Measurements from ENCODE around the gene CDC34. TPM values are rescaled to one million over a fixed set of nuclear protein-coding genes. Genes with fewer than 3 reads are reported as not detected.

Gene CDC34, protein sequence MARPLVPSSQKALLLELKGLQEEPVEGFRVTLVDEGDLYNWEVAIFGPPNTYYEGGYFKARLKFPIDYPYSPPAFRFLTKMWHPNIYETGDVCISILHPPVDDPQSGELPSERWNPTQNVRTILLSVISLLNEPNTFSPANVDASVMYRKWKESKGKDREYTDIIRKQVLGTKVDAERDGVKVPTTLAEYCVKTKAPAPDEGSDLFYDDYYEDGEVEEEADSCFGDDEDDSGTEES
- total RNA-seq, result 111 and 112 TPM in 2 replicates

DNA sequence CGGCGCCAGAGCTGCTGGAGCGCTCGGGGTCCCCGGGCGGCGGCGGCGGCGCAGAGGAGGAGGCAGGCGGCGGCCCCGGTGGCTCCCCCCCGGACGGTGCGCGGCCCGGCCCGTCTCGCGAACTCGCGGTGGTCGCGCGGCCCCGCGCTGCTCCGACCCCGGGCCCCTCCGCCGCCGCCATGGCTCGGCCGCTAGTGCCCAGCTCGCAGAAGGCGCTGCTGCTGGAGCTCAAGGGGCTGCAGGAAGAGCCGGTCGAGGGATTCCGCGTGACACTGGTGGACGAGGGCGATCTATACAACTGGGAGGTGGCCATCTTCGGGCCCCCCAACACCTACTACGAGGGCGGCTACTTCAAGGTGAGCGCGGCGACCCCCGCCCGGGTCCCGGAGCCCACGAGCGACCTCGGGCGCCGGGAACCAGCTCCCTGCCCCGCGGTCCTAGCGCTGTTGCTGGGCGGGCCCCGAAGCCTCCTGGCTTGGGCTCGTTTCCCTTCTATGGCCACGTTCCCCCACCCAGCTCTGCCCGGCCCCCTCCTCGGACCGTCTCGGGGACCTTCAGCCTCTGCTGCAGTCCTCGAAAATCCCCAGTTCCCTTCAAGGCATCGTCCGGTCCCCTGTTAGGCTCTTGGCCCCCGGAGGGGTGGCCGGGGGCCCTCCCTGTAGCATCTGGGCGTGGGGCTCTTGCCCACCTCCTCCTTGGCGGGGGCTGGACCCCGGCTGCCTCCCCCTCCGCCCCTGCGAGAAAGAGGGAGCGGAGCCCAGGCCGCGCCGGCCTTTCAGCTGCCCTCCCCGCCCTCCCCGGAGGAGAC is at the start of gene CDC34:
Gene CDC34 (plus strand): TSS at position 8 of the 808 bp plus-strand sequence. CDS start 172 bp downstream, at position 180.
- peak; percentile 36 for DNase-seq

GRCh38 chr19:482186-483041 is 49.1 kb upstream of the CDC34 start:
- peak; percentile 40 for DNase-seq

- no peak for DNase-seq
Observed at GRCh38 chr19:483332-484072, 48.1 kb upstream of the CDC34 start.

GRCh38 chr19:484494-484893 is 47.1 kb upstream of the CDC34 start:
- no peak for DNase-seq

DNA sequence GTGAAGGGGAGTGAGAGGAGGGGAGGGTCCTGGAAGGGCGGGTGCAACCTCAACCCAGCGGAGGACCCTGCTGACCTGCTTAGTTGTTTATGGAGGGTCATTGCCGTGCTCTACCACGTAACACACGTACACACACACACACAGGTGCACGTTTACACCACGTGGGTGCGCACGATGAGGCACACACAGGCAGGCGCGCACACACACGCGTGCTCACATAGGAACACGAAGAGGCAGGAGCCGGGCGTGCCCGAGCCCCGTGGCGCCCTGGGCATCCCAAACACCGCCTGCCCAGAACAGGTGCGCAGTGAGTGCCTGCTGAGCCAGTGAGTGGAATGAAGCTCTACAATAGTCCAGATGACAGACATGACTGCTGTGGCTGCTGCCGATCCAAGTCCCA is 46.5 kb upstream of the CDC34 start:
- no peak for DNase-seq

DNA sequence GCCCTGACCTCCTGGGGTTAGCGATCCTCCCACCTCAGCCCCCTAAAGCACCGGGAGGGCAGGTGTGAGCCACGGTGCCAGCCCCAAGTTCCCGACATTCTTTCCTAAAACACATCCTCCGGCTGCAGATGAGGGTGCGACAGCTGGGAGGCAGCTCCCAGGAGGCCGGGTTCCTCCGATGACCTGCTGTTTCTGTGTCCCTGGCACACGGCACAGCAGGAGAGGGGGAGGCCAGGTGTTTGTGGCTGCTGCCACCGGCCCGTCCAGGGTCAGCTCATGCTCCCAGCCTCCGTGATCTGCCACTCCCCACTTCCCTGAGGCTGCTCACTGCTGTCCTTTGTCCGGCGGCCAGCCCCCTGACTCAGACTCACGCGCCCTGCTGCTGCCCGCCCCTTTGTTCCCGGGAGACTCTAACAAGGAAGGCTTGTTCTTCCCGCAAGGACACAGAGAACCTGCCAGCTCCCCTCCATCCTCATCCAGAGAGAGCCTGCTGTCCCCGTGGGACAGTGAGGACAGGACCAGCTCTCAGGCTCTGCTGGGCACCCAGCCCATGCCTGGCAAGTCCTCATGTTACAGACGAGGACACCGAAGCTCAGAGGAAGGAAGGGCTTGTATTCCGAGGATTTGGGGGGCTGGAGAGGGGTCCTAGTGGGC is 45.9 kb upstream of the CDC34 start:
- DNase-seq, result peak; percentile 42

- peak; percentile 98 for DNase-seq
Observed at GRCh38 chr19:488505-489417, 42.8 kb upstream of the CDC34 start.

DNA sequence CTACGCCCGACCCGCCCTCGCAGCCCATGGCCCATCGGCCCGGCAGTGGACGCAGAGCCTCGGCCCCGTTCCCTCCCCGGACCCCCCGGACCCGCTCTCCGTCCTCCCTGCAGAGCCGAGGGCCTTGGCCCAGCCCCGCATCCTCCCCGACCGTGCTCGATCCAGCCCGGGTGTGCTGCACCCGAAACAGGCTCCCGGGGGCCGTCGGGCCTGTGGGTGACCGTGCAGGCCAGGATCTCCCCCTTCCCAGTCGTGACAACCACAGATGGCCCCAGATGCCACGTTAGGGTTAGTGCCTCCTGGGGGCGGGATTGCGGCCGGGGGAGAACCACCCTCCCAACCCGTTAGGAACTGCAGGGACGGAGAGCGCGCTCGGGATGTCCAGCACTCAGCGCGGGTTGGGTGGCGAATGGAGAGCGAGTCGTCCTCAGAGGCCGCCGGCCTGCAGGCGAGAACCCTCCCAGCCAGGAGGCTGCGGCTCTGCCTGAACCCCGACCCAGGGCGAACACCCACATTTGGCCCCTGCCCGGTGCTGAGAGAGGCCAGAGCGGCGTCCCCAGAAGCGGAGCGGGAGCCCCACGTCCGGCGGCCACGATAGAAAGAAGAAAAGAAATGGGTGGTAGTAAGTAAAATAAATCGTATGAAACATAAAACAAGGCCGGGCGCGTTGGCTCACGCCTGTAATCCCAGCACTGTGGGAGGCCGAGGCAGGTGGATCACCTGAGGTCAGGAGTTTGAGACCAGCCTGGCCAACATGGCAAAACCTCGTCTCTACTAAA is 42.0 kb upstream of the CDC34 start:
- peak; percentile 50 for DNase-seq

DNA sequence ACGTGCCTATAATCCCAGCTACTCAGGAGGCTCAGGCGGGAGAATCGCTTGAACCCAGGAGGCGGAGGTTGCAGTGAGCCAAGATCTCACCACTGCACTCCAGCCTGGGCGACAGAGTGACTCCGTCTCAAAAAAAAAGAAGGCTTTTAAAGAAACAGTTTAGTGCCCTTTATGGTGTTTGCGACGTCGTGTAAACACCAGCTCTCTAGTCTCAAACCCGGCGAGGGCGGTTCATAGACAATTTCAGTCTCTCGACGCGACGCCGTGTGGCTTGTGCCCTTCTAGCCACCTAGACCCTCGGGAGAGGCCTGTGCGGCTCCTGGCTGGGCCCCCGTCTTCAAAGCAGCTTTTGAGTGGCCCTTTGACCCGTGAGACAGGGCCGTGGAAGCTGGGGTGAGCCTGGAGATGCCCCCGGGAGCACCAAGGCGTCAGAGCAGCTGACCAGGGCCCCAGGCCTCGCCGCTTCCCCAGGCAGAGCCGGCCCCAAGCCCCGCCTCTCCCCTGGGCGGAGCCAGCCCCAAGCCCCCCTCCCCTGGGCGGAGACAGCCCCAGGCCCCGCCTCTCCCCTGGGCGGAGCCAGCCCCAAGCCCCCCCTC is 40.3 kb upstream of the CDC34 start:
- peak; percentile 46 for DNase-seq

GRCh38 chr19:492091-492531 is 39.4 kb upstream of the CDC34 start:
- peak; percentile 46 for DNase-seq

DNA sequence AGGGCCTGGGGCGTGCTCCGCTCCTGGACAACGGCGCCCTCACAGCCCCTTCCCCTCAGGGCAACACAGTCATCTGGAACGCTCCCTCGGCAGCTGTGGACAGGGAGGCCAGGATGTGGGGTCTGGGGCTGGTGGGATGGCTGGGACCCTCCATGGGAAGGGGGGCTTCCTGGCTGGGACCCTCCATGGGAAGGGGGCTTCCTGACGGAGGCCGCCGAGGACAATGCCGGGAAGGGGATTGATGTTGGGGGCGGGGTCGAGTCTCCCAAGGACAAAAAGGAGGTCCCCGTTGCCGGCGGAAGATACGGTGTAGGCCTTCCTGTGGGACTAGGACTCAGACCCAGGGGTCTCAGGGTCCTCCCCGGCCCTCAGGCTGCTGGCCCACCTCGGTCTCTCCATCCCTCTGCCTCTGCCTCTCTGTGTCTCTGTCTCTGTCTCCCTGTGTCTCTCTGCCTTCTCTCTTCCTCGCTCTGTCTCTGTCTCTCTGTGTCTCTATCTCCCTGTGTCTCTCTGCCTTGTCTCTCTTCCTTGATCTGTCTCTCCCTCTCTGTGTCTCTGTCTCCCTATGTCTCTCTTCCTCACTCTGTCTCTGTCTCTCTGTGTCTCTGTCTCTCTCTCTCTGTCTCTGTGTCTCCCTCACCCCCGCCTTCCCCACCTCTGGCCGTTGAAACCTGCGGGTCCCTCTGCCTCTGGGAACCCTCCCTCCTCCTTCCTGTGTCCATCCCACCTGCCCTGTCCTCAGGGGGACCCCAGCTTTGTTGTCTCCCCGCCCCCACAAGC is 38.0 kb upstream of the CDC34 start:
- DNase-seq, result no peak

- no peak for DNase-seq
Observed at GRCh38 chr19:494171-495080, 37.1 kb upstream of the CDC34 start.

DNA sequence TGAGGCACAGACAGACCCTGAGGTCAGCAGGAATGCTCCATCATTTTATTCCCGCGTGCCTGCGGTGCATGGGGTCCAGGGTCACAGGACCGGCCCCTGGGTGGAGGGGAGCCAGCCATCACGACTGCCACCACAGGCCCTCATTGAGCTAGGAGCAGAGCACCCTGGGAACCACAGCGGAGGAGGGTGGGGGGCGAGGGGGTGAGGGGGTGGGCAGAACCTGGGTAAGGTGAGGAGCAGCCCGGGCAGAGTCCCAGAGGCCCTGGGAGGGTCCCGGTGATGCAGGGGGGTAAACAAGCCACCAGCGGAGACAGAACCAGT is 36.5 kb upstream of the CDC34 start:
- DNase-seq, result no peak

GRCh38 chr19:495402-496111 is 36.0 kb upstream of the CDC34 start:
- DNase-seq, result peak; percentile 55

- DNase-seq, result no peak
Observed at GRCh38 chr19:496112-496665, 35.4 kb upstream of the CDC34 start, which contains the start of gene MADCAM1. Gene MADCAM1, plus strand, starts transcription at chr19:496486. Its CDS starts 14 bp downstream, at chr19:496500.

DNA sequence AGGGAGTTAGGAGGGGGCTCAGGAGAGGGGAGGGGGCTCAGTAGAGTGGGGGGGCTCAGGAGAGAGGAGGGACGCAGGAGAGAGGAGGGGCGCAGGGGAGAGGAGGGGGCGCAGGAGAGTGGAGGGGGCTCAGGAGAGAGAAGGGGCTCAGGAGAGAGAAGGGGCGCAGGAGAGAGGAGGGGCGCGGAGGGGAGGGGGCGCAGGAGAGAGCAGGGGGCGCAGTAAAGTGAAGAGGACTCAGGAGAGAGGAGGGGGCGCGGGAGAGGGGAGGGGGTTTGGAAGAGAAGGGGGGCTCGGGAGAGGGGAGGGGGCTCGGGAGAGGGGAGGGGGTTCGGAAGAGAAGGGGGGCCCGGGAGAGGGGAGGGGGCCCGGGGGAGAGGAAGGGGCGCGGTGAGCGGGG is 34.6 kb upstream of the CDC34 start:
- no peak for DNase-seq

DNA sequence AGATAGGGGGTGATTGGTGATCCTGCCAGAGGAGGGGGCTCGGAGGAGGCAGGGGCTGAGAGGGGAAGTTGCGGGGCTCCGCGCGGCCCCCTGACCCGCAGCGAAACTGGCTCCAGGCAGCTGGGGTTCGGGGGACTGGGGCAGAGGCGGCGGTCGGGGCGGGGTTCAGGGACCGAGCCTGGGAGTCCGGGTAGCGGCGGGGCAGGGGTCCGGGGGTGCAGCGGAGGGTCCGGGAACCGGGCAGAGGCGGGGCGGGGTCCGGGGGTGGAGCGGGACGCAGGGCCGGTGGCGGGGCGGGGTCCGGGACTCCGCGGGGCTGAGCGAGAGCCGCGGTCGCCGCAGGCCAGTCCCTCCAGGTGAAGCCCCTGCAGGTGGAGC is 34.1 kb upstream of the CDC34 start:
- DNase-seq, result no peak

Data from dermis blood vessel endothelial cell (primary cell).